GM18517 (cell line): ENCODE data around the gene DHRS7B.
"Not testable (repeated sequence)": the region's sequence is repeated elsewhere in the genome, so short reads cannot be mapped to it uniquely, and the experiment has no call there.

Experiments used
- ATAC-seq: cut with Tn5 transposase; IDR thresholded peaks from one replicate; pipeline ENCODE4 v1.9.1; 2021; ENCODE audit warnings: mild to moderate bottlenecking, moderate library complexity; ENCODE audit not compliant: unreplicated experiment

The DHRS7B gene

GRCh38 chr17:21176773-21177395 is 50.1 kb downstream of the DHRS7B start:
- no peak for ATAC-seq

DNA sequence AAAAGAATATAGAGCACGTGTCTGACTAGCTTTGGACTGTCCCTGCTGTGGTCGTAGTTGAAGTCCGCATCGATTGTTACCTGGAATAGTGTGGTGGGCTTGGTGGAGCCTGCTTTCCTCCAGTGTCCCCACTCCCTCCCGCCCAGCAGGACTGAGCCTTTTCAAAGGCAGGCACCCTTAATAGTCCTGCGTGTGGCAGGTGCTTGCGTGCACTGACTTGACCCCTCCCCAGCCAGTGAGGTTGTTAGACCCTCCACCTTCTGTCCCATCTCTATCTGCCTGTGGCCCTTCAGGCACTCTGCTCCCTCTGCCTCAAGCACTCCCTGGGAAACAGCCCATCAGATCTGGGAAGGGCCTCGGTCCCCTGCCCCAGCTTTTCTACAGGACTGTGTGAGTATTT is 50.6 kb downstream of the DHRS7B start:
- ATAC-seq: no peak

DNA sequence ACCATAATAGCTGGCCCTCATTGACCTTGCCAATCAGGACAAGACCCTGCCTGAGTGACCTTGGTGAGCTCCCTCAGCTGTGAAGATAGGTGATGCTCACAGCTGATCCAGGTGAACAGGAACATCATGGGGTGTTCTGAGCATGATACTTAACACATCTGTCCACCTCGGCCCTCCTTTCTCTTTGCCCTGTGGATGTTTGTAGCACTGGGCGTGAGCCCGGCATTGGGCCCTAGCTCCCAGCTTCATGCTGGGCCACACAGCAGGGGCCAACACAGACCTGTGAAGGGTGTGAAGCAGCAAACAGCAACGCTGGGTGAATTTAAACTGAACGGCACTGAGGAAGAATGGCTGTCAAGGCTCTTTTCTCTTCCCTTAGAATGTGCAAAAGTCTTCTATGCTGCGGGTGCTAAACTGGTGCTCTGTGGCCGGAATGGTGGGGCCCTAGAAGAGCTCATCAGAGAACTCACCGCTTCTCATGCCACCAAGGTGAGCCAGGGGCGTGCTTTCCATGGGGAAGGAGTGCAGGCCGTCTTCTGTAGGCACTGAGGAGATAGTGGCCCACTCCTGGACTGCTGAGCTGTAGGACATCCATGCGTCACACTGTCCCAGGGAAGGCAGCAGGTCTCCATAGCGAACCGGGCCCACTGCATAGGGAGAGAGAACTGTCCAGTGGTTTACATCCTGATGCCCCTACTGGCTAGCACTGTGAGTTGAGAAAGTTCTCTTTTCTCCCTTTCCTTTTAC is 51.3 kb downstream of the DHRS7B start:
- ATAC-seq: no peak

DNA sequence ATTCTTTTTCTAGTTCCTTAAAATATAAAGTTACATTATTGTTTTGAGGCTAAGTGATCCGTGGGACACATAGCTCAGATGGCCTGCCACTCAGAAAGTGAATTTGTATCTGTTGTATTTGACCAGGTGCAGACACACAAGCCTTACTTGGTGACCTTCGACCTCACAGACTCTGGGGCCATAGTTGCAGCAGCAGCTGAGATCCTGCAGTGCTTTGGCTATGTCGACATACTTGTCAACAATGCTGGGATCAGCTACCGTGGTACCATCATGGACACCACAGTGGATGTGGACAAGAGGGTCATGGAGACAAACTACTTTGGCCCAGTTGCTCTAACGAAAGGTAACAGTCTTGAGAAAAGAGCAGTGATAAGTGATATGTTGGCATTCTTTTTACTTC is 56.7 kb downstream of the DHRS7B start:
- no peak for ATAC-seq

DNA sequence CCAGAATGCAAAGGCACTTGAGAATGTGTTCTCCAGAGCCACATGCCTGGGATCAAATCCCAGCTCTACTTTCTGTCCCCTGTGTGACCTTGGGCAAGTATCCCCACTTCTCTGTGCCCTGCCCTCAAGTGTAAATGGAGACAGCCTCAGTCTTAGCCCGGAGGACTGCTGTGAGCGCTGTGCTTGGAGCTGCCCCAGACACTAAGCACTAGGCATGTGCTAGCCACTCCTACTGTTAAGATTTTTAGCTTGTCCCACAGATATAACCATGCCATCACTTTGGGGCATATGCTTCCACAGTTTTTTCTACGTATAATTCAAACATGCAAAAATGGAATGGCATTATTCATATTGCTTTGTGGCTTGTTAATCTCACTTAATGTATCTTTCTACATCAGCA is 57.8 kb downstream of the DHRS7B start:
- no peak for ATAC-seq

DNA sequence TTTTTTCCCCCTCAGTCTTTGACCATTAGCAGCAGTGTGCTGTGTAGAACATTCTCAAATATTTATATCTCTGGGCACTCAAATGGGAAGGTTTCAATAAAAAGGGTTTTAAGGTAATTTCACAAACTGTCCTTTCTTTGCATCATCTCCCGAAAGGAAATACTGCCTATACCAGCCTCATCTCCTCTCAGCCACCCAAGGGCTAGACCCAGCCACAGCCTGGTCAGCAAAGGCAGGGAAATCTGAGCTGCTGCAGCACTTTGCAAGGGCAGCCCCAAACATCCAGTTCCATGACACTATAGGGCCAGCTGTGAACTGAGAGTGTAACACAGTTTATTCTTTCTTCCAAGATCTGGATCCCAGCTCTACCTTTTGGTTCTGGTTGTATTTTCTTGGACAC is 58.3 kb downstream of the DHRS7B start:
- no peak for ATAC-seq

DNA sequence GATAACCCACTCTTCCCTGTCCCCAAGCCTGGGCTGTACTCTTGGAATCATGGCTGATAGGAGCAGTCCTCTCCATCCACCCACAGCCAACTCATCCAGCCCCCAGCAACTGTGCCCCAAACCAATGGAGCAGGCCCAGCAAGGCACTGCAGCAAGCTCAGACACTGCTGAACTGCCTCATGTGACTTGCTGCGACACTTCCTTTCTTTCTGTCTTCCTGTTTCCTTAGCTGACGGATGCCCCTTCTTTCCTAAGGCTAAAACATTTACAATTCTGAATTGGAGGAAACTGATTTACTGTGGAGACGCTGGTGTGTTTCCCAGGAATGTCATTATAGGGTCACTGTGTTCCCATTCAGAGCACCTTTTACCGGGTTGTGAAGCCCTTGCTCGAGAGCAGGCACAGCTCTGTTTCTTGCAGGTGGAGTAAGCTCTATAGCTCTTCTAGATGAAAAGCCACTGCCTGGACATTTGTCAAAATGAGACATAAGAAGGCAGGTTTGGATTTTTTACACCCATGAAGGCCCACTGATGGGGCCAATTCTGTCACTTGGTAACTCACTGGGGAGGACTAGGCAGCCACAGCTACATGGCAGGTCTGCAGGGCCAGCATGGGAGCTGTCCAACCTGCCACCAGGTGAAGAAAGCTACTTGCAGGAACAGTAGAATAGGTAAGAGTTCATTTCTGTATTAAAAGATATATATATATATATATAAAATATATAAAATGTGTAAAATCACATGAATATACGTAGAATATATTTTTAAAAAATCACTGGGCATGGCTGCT is 59.8 kb downstream of the DHRS7B start:
- no peak for ATAC-seq

- no peak for ATAC-seq
Measured at GRCh38 chr17:21189361-21189760, 62.6 kb downstream of the DHRS7B start.

GRCh38 chr17:21190078-21190477 is 63.3 kb downstream of the DHRS7B start:
- ATAC-seq: no peak

- ATAC-seq: no peak
Measured at GRCh38 chr17:21191698-21192097, 64.9 kb downstream of the DHRS7B start.

DNA sequence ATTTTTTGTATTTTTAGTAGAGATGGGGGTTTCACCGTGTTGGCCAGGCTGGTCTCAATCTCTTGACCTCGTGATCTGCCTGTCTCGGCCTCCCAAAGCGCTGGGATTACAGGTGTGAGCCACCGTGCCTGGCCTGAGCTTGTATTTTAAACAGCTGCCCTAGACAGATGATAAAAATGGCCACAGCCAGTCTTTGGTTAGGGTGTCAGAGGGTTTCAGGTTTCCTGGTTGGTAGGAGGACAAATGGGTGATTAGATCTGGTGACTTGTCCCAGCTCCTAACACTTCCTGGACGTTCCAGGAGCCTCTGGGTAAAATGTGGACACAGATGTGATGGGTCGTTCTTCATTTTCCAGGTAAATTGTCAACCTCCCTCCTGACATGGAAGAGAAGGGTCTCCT is 65.7 kb downstream of the DHRS7B start:
- ATAC-seq: not testable (repeated sequence)

DNA sequence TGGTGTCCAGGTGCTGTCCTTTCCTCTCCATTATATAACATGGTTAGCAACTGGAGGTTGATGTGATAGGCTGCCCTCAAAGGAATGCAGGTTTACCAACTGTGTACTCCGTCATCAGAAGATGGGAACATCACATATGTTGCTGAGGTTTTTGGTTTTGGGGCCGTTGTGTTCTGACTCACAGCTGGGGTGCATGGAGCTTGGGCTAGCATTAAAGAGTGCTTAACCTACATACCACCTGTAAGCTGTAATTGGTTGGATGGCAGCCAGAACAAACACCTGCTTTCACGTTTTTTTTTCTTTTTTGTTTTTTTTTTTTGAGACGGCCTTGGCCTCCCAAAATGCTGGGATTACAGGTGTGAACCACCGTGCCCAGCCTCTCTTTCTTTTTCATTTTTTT is 66.3 kb downstream of the DHRS7B start:
- ATAC-seq: no peak

- ATAC-seq: no peak
Measured at GRCh38 chr17:21194226-21194625, 67.5 kb downstream of the DHRS7B start.

- ATAC-seq: no peak
Measured at GRCh38 chr17:21194703-21195102, 67.9 kb downstream of the DHRS7B start.

GRCh38 chr17:21196126-21196525 is 69.4 kb downstream of the DHRS7B start:
- no peak for ATAC-seq

- ATAC-seq: no peak
Measured at GRCh38 chr17:21198411-21198810, 71.6 kb downstream of the DHRS7B start.

DNA sequence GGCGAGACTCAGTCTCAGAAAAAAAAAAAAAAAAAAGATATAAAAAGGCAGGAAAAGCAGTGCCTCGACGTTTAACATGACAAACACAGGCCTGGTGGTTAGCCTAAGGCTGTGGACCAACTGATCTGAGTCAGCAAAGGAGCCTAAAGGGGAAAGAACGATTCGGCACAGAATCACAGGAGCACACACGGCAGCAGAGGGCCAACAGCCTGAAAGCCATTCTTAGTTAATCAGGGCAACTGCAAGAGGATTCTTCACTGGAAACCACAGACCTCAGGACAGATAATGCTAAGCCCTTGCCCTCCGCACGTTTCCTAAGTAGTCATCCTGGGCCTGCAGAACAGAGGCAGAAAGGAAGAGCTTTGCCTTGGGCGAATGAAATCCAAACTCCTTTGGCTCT is 72.5 kb downstream of the DHRS7B start:
- ATAC-seq: no peak

DNA sequence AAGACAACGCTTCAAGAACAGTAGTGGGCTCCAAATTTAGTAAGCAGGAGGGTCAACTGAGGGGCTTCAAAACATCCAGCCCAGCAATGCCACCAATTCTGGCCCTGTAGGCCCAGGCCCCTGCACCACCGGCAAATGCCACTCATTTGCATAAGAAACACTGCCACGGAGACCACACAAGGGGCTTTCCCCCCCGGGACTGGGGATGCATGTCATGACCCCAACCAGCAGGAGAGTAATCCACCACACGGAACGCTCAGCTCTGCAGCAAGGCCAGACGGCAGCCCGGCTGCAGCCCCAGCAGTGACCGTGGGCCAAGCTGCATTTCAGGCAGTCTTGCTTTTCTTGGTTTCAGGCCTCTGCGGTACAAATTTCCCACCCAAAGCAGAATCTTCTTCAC is 73.1 kb downstream of the DHRS7B start:
- no peak for ATAC-seq

- no peak for ATAC-seq
Measured at GRCh38 chr17:21200590-21201297, 74.0 kb downstream of the DHRS7B start.

DNA sequence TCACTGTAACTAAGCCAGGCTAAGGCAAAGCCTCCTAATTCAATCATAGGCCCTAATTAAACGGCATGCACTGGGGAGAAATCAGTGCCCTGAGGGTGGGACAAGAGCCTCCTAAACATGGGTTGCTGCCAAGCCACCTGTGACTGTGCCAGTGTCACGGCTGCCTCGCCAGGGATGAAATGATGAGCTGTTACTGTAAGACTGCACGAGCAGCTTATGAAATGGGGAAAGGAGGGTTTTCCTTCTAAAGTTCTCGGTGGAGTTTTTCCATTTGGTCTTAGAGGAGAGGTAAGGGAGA is 74.5 kb downstream of the DHRS7B start:
- ATAC-seq: no peak

DNA sequence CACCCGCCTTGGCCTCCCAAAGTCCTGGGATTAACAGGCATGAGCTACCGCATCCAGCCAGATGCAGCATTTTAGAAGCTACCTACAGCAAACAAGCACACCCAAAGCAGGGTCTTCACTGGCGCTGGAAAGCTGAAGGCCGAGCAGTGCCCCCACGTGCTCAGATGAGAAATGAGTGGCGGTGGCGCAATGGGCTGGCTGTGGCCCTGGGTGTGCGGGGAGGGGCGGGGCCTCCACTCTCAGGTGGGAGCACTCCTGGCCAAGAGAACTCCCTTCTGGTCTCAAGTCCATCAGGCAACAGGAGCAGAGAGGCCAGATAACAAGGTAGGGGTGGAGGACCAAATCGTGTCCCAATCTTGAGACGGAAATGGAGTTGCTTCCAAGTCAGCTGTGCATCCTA is 75.1 kb downstream of the DHRS7B start:
- ATAC-seq: no peak

- no peak for ATAC-seq
Measured at GRCh38 chr17:21202512-21202911, 75.7 kb downstream of the DHRS7B start.
